Measurements from ENCODE around the gene ANTXRL.
"Not testable (repeated sequence)": the region's sequence is repeated elsewhere in the genome, so short reads cannot be mapped to it uniquely, and the experiment has no call there.

DNA sequence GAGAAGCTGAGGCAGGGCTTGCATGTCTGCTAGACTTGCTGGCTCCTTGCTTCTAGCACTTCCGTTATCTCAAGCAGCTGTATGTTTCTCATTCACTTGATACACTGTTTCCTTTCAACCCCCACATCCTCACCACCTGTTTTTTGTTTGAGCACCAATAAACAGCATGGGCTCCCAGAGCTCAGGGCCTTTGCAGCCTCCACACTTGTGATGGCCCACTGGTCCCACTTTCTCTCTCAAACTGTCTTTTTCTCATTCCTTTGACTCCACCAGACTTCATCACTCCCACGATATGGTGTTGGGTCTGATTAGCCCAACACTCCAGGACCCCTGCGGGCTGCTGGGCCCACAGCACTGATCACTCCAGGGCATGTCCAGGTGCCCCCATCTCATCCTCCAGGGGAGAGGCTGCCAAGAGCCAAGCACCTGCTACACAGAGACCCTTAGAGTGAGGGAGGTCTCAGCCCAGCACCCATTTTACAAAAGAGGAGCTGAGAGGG is 17.2 kb upstream of the ANTXRL start:
- TF ChIP-seq, protein P1, sequence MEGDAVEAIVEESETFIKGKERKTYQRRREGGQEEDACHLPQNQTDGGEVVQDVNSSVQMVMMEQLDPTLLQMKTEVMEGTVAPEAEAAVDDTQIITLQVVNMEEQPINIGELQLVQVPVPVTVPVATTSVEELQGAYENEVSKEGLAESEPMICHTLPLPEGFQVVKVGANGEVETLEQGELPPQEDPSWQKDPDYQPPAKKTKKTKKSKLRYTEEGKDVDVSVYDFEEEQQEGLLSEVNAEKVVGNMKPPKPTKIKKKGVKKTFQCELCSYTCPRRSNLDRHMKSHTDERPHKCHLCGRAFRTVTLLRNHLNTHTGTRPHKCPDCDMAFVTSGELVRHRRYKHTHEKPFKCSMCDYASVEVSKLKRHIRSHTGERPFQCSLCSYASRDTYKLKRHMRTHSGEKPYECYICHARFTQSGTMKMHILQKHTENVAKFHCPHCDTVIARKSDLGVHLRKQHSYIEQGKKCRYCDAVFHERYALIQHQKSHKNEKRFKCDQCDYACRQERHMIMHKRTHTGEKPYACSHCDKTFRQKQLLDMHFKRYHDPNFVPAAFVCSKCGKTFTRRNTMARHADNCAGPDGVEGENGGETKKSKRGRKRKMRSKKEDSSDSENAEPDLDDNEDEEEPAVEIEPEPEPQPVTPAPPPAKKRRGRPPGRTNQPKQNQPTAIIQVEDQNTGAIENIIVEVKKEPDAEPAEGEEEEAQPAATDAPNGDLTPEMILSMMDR (IDR thresholded peaks at IDR 0.05; ENCODE audit: low read depth, low read length): not testable (repeated sequence)
- TF ChIP-seq MYC (IDR thresholded peaks at IDR 0.05; ENCODE audit: low read depth, low read length): not testable (repeated sequence)

All from NB4 (cell line).